HepG2 (cell line): ENCODE data around the gene SLBP.

ENCODE experiments used
- ELF1 ChIP-seq: sonication (generic); formaldehyde crosslinking; IDR thresholded peaks from 2 replicates; pipeline ENCODE4 v1.4.0; 2020; ENCODE audit warnings: missing genetic modification reagents
- EP300 ChIP-seq, 3 experiments: sonication (generic) in 1 of 3; formaldehyde crosslinking in 1 of 3; IDR thresholded peaks; 2 replicates each; pipeline versions ENCODE4 v1.5.1 to v1.6.1; 2011 to 2020; ENCODE audit warnings: low read depth in 2 of 3, low read length in 2 of 3, borderline replicate concordance in 1 of 3, improper control_type of control experiment in 1 of 3, mild to moderate bottlenecking in 1 of 3, missing genetic modification reagents in 1 of 3, moderate library complexity in 1 of 3
- HHEX ChIP-seq: IDR thresholded peaks from 2 replicates; pipeline ENCODE4 v1.6.1; 2016; ENCODE audit warnings: control low read depth
- IKZF1 ChIP-seq: fragments of 450-650 bp; IDR thresholded peaks from 2 replicates; pipeline ENCODE4 v1.7.1; 2016
- MAZ ChIP-seq, 2 experiments: sonication (generic) in 1 of 2; formaldehyde crosslinking in 1 of 2; IDR thresholded peaks; 2 replicates each; pipeline versions ENCODE4 v1.5.0 to v1.6.1; 2012 to 2020; ENCODE audit warnings: low read depth in 2 of 2, mild to moderate bottlenecking in 2 of 2, borderline replicate concordance in 1 of 2, improper control_type of control experiment in 1 of 2, low read length in 1 of 2, missing genetic modification reagents in 1 of 2, moderate library complexity in 1 of 2
- NFIC ChIP-seq: IDR thresholded peaks from 2 replicates; pipeline ENCODE4 v1.6.1; 2012; ENCODE audit warnings: mild to moderate bottlenecking, low read length, inconsistent platforms
- SOX13 ChIP-seq, 3 experiments: fragments of 450-650 bp in 1 of 3; sonication (generic) in 1 of 3; formaldehyde crosslinking in 1 of 3; IDR thresholded peaks in 2 of 3; conservative IDR thresholded peaks in 1 of 3; 2 replicates each; pipeline versions ENCODE4 v1.5.0 to v1.6.1; 2016 to 2020; ENCODE audit warnings: antibody characterized with exemption in 1 of 3, mild to moderate bottlenecking in 1 of 3, missing compliant biosample characterization in 1 of 3, missing genetic modification reagents in 1 of 3, moderate library complexity in 1 of 3
- ZNF777 ChIP-seq: sonication (generic); formaldehyde crosslinking; IDR thresholded peaks from 2 replicates; pipeline ENCODE4 v1.4.0; 2020; ENCODE audit warnings: missing genetic modification reagents
- TF ChIP-seq, protein P1 (sequence below): sonication (generic); formaldehyde crosslinking; IDR thresholded peaks from 2 replicates; pipeline ENCODE4 v1.5.0; 2020; ENCODE audit warnings: mild to moderate bottlenecking, missing genetic modification reagents, moderate library complexity
- TF ChIP-seq, protein P2 (sequence below): sonication (generic); formaldehyde crosslinking; IDR thresholded peaks from 2 replicates; pipeline ENCODE4 v1.8.1; 2023; ENCODE audit warnings: mild to moderate bottlenecking, missing genetic modification reagents, borderline replicate concordance

DNA sequence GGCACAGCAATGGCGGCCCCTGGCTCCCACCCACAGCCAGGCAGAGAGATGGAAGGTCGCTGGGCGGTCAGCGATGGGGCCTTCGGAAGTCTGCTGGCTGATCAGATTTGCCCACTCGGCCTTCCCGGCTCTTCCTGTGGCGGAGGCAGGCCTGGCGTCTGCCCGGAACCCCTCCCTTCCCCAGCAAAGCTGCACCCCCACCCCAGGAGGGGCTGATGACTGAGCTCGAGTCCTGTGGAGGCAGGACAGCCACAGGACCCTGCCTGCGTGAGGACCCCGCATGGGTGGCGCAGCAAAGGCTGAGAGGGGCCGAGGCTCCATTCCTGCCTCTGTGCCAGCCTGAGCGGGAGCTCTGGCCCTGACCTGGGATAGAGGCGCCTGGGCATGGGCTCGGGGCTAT lies 44.0 kb upstream of the SLBP start:
- no peak for TF ChIP-seq MAZ (IDR thresholded peaks at IDR 0.05; ENCODE audit: borderline replicate concordance, low read depth, low read length)
- TF ChIP-seq MAZ (CRISPR knock-in tag; IDR thresholded peaks at IDR 0.05; ENCODE audit: low read depth): no peak
- no peak for TF ChIP-seq EP300 (IDR thresholded peaks at IDR 0.05; ENCODE audit: low read depth in 2 of 2, low read length in 2 of 2)
- TF ChIP-seq EP300 (CRISPR knock-in tag; IDR thresholded peaks at IDR 0.05; ENCODE audit: borderline replicate concordance): no peak
- TF ChIP-seq ZNF777 (CRISPR knock-in tag): no peak
- no peak for TF ChIP-seq ELF1 (CRISPR knock-in tag)
- TF ChIP-seq, protein P1, sequence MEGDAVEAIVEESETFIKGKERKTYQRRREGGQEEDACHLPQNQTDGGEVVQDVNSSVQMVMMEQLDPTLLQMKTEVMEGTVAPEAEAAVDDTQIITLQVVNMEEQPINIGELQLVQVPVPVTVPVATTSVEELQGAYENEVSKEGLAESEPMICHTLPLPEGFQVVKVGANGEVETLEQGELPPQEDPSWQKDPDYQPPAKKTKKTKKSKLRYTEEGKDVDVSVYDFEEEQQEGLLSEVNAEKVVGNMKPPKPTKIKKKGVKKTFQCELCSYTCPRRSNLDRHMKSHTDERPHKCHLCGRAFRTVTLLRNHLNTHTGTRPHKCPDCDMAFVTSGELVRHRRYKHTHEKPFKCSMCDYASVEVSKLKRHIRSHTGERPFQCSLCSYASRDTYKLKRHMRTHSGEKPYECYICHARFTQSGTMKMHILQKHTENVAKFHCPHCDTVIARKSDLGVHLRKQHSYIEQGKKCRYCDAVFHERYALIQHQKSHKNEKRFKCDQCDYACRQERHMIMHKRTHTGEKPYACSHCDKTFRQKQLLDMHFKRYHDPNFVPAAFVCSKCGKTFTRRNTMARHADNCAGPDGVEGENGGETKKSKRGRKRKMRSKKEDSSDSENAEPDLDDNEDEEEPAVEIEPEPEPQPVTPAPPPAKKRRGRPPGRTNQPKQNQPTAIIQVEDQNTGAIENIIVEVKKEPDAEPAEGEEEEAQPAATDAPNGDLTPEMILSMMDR (CRISPR knock-in tag): no peak
- no peak for TF ChIP-seq NFIC
- TF ChIP-seq, protein P2, sequence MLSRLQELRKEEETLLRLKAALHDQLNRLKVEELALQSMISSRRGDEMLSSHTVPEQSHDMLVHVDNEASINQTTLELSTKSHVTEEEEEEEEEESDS (CRISPR knock-in tag): no peak
- no peak for TF ChIP-seq IKZF1
- TF ChIP-seq HHEX (CRISPR knock-in tag): no peak
- TF ChIP-seq SOX13 (IDR thresholded peaks at IDR 0.05): no peak
- TF ChIP-seq SOX13 (CRISPR knock-in tag; conservative IDR thresholded peaks at IDR 0.05 in 1 of 2, IDR thresholded peaks at IDR 0.05 in 1 of 2): no peak
